Endothelial cell of umbilical vein (primary cell): ENCODE data around the gene COX14. TPM values are rescaled to one million over a fixed set of nuclear protein-coding genes. Genes with fewer than 3 reads are reported as not detected.

Experiments
- BruUV-seq: library from RNA; stranded (reverse); fragments of 400-500 nt; replicated peaks from 2 replicates; lab custom pipeline; 2021; lab: Mats Ljungman, UMichigan
- CTCF ChIA-PET: fragments of 300-600, 350-600 bp; sonication (Branson Sonifier 250); formaldehyde crosslinking; loops from one replicate; lab custom pipeline; 2021; ENCODE audit warnings: antibody characterized with exemption, inconsistent platforms; lab: Charles Lee
- POLR2A ChIA-PET: fragments of 300-600, 350-600 bp; sonication (Branson Sonifier 250); formaldehyde crosslinking; loops from one replicate; lab custom pipeline; 2021; ENCODE audit warnings: antibody characterized with exemption, inconsistent platforms; lab: Charles Lee
- DNase-seq: peaks from one replicate; pipeline ENCODE4 v3.0.0-alpha.2; 2011; ENCODE audit warnings: low read depth, low spot score
- FAIRE-seq: peaks from 2 replicates; lab custom pipeline; 2011; peaks lifted over from hg19 to GRCh38; lab: Jason Lieb, UNC
- H2AFZ ChIP-seq: 2 replicates; pipeline ENCODE4 v1.6.0; 2012; ENCODE audit warnings: low read depth, low read length, control low read depth, inconsistent platforms
- H3K27ac ChIP-seq: 2 replicates; pipeline ENCODE4 v1.5.1; 2011; ENCODE audit warnings: low read depth, mild to moderate bottlenecking, control low read depth, low read length, moderate library complexity; ENCODE audit not compliant: insufficient read depth
- H3K27me3 ChIP-seq, 2 experiments: 2 replicates each; pipeline versions ENCODE4 v1.6.0 to v1.6.1; 2011; ENCODE audit warnings: low read length in 2 of 2, mixed read lengths in 1 of 2; ENCODE audit not compliant: control insufficient read depth in 2 of 2, insufficient read depth in 2 of 2
- H3K36me3 ChIP-seq, 2 experiments: 2 replicates in 1 of 2; 3 replicates in 1 of 2; pipeline ENCODE4 v1.5.1; 2011; ENCODE audit warnings: low read length in 2 of 2, mild to moderate bottlenecking in 1 of 2, moderate library complexity in 1 of 2; ENCODE audit not compliant: control insufficient read depth in 2 of 2, insufficient read depth in 2 of 2; ENCODE audit errors: extremely low read depth in 1 of 2
- H3K4me1 ChIP-seq: 3 replicates; pipeline ENCODE4 v1.5.1; 2011; ENCODE audit warnings: mild to moderate bottlenecking, low read length; ENCODE audit not compliant: control insufficient read depth, insufficient read depth; ENCODE audit errors: extremely low read depth
- H3K4me2 ChIP-seq: 2 replicates; pipeline ENCODE4 v1.6.1; 2011; ENCODE audit warnings: low read length, control low read depth, mixed read lengths; ENCODE audit not compliant: insufficient read depth
- H3K4me3 ChIP-seq, 3 experiments: fragments of 200-600 bp in 1 of 3; sonication (generic), shearing (Covaris generic) in 1 of 3; replicated peaks in 1 of 3; 2 replicates each; pipeline ENCODE4 v1.5.1; 2011 to 2016; ENCODE audit warnings: control low read depth in 3 of 3, low read length in 3 of 3, mild to moderate bottlenecking in 2 of 3, inconsistent platforms in 1 of 3, low read depth in 1 of 3, moderate library complexity in 1 of 3; ENCODE audit not compliant: insufficient read depth in 1 of 3
- H3K79me2 ChIP-seq: 2 replicates; pipeline ENCODE4 v1.6.0; 2012; ENCODE audit warnings: low read length, inconsistent platforms; ENCODE audit not compliant: control insufficient read depth, insufficient read depth
- H3K9ac ChIP-seq: replicated peaks from 2 replicates; pipeline ENCODE3; 2011; ENCODE audit warnings: low read length, control low read depth; ENCODE audit not compliant: insufficient read depth; ENCODE audit errors: extremely low read depth
- H3K9me1 ChIP-seq: replicated peaks from 3 replicates; pipeline ENCODE4 v1.6.0; 2011; ENCODE audit warnings: mild to moderate bottlenecking, low read length; ENCODE audit not compliant: control insufficient read depth, insufficient read depth; ENCODE audit errors: extremely low read depth
- H3K9me3 ChIP-seq: replicated peaks from 2 replicates; pipeline ENCODE4 v1.5.1; 2012; ENCODE audit warnings: low read length, inconsistent platforms; ENCODE audit not compliant: control insufficient read depth, insufficient read depth
- H4K20me1 ChIP-seq: replicated peaks from 2 replicates; pipeline ENCODE3; 2011; ENCODE audit warnings: mild to moderate bottlenecking, low read length; ENCODE audit not compliant: control insufficient read depth, insufficient read depth; ENCODE audit errors: extremely low read depth
- EZH2 ChIP-seq: IDR thresholded peaks from 2 replicates; pipeline ENCODE4 v1.6.1; 2012; ENCODE audit warnings: borderline replicate concordance, low read depth, mild to moderate bottlenecking, moderate library complexity, low read length, inconsistent platforms; ENCODE audit not compliant: severe bottlenecking
- MYC ChIP-seq: IDR thresholded peaks from one replicate; pipeline ENCODE4 v1.6.1; 2011; ENCODE audit warnings: mild to moderate bottlenecking, low read depth, low read length
- POLR2A ChIP-seq: IDR thresholded peaks from 2 replicates; pipeline ENCODE4 v1.6.1; 2012; ENCODE audit warnings: low read depth, mild to moderate bottlenecking, control low read depth, low read length
- dilution Hi-C: fragments of 300-500 bp; cut with MboI; formaldehyde crosslinking; loops from one replicate; pipeline ENCODE4 v1.15.0; 2019; ENCODE audit warnings: low sequenced_read_pairs; ENCODE audit not compliant: extremely low pct_ligation_motif_present
- intact Hi-C: fragments of 100-400 bp; cut with micrococcal nuclease; formaldehyde crosslinking; loops from one replicate; pipeline ENCODE4 v1.10.0; 2022
- polyA plus RNA-seq, 4 experiments: library from polyadenylated mRNA; depleted of rRNA in 3 of 4; stranded (reverse) in 3 of 4; unstranded in 1 of 4; fragments of >200 nt; gene quantifications; 2 replicates each; pipeline versions ENCODE4 v1.2.1 to v1.2.3, GENCODE V29; 2011 to 2012; ENCODE audit warnings: missing spikeins in 1 of 4
- total RNA-seq: library from RNA; stranded (reverse); gene quantifications from 2 replicates; pipeline ENCODE4 v1.2.3, GENCODE V29; 2021
- TF ChIP-seq, protein P1 (sequence below), 2 donors: IDR thresholded peaks; 1 replicate in 1 of 2; 2 replicates in 1 of 2; pipeline ENCODE4 v1.5.1; 2011; ENCODE audit warnings: low read length in 2 of 2, mild to moderate bottlenecking in 2 of 2, moderate library complexity in 2 of 2, control low read depth in 1 of 2, inconsistent platforms in 1 of 2, low read depth in 1 of 2; ENCODE audit not compliant: insufficient read depth in 1 of 2; ENCODE audit errors: extremely low read depth in 1 of 2

The COX14 gene
- total and polyA plus RNA-seq, 2 donors (not counting 3 experiments of a cell fraction or from before 2014, with no cell fraction given): 40.3 to 106 TPM

DNA sequence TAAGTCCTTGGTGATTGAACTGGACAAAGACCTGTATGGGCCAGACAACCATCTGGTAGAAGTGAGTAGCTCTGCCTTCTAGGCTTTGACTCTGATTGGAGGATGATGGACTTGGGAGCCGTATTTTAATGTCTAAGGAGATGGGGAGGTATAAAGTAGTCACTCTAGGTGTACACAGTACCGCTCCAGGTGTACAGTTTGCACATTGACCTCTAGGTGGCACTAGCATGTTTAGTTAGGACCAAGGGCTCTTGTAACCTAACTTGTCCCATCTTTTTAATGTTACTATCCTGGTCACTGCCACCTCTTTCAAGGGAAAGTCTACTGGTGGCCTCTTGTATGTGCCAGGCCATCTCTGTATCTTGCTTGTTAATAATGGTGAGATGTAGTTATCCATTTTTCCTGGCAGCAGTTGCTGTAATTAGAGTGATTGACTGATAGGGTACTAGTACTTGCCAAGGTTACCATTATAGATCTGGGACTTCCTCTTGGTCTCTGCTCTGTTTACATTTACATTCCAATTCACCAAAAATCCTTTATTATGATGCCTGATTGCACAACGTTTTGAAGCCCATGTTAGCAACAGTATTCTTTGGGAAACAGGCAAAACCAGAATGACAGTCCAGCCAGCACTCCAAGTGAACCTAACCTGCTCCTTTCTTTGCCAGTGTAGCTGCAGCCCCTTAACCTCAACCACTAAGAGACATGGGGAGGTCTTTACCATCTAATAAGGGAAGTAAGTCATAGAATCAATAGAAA lies 23.3 kb upstream of the COX14 start:
- peak overlapping the region; percentile 61 for H3K27ac ChIP-seq
- H4K20me1 ChIP-seq: no peaks in the 10 kb centered on the region
- H3K36me3 ChIP-seq: peaks cover 29 to 34% of the 10 kb centered on the region in 2 experiments
- H3K9me1 ChIP-seq: no peaks in the 10 kb centered on the region
- ChIA-PET POLR2A (interaction anchor here (1.0 kb wide), 1 partner anchor 78 kb away, joined by 3 read pairs; the partner anchor contains the start of gene CERS5), CTCF (interaction anchor here (0.8 to 5.6 kb wide), 17 partner anchors 8 to 226 kb away, joined by 3 to 89 read pairs (median 6); partner anchors contain the start of genes CERS5, COX14 and GPD1)
- no peaks in the 10 kb centered on the region for H3K27me3 ChIP-seq
- DNase-seq: peak; percentile 59
- peak overlapping the region; percentile 19 for H3K9ac ChIP-seq
- BruUV-seq: no TSS peak
- no peaks in the 10 kb centered on the region for H3K9me3 ChIP-seq
- TF ChIP-seq MYC (no peak), POLR2A (no peak), EZH2 (no peak)
- TF ChIP-seq, protein P1, sequence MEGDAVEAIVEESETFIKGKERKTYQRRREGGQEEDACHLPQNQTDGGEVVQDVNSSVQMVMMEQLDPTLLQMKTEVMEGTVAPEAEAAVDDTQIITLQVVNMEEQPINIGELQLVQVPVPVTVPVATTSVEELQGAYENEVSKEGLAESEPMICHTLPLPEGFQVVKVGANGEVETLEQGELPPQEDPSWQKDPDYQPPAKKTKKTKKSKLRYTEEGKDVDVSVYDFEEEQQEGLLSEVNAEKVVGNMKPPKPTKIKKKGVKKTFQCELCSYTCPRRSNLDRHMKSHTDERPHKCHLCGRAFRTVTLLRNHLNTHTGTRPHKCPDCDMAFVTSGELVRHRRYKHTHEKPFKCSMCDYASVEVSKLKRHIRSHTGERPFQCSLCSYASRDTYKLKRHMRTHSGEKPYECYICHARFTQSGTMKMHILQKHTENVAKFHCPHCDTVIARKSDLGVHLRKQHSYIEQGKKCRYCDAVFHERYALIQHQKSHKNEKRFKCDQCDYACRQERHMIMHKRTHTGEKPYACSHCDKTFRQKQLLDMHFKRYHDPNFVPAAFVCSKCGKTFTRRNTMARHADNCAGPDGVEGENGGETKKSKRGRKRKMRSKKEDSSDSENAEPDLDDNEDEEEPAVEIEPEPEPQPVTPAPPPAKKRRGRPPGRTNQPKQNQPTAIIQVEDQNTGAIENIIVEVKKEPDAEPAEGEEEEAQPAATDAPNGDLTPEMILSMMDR (IDR thresholded peaks at IDR 0.05; ENCODE audit: extremely low read depth in 1 of 2, insufficient read depth in 1 of 2, low read depth in 1 of 2, low read length in 2 of 2): peak; percentile 74 to 77
- dilution Hi-C loops (no loop called here), intact Hi-C loops (no loop called here)
- peaks cover 35% of the 10 kb centered on the region for H3K4me1 ChIP-seq
- no peak overlapping the region for H3K4me3 ChIP-seq
- peak; percentile 53 for FAIRE-seq
- H3K79me2 ChIP-seq: peaks cover 16% of the 10 kb centered on the region
- peak overlapping the region; percentile 56 for H3K4me2 ChIP-seq
- no peak overlapping the region for H2AFZ ChIP-seq
